Superior temporal gyrus (tissue), 1 donor: Measurements from ENCODE around the gene CST7.

ENCODE experiments used
- DNase-seq: peaks from one replicate; pipeline ENCODE4 v3.0.0-alpha.2; 2016; ENCODE audit errors: extremely low spot score

The CST7 gene

DNA sequence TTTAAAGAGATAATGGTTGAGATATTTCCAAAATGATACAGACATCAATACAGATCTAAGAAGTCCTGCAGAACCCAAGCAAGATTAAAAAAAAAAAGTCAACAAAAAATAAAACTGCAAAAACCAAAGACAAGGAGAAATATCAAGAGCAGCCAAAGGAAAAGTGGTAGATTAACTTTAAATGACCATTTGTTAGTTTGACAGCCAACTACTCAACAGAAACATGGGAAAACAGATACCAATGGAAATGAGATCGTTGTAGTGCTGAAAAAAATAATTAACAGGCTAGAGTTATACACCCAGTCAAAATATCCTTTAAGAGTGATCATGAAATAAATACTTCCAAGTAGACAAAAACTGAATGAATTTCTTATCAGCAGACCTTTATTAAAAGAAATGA, 53.9 kb downstream of the CST7 start:
- no peak for DNase-seq

- no peak for DNase-seq
Observed at GRCh38 chr20:25005220-25005619, 56.2 kb downstream of the CST7 start.

DNA sequence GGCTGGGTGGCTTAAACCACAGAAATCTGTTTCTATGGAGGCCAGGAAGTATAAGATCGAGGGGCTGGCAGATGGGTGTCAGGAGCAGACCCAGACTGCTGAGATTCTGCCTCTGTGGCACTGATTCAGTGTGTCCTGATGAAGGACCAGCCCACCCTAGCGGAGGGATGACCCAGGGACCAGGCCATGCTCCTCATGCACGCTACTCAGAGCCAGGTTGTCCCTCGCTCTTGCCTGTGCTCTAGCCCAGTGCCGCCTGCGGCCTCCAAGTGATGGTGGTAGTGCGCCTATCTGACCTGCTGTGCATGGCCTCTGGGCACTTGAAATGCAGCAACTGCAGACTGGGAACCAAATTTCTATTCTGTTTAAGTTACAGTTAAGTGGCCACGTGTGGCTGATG, 56.6 kb downstream of the CST7 start:
- no peak for DNase-seq

DNA sequence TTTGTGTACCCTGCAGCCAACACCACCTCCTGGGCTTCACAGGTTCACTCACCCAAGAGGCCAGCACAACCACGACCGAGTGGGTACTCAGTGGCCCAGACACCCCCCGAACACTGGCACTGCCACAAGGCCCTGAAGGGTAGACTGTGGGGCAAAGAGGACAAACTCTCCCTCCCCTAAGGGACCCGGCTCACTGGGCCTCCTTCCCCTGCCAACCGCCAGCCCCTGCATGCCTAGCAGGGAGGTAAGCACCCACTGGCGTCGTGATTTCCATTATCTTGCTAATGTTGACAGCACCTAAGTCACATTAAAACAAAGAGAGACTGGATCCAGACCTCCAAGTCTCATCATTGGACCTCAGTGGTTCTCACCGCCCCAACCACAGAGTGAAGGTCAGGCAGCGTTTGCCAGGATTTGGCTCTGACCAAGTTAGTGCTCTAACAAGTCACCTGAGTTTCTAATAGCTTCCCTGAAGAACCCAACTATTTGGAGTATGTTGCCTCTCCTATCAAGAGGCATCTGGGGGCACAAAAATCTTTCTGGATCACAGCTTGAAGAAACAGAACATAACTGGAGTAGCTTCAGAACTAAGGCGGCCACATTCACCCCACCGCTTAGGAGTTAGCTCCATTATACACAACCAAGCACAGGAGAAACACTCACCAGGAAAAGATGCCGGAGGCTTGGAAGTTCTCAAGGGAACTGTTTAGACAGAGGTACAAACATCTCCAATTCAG, 57.5 kb downstream of the CST7 start:
- no peak for DNase-seq

GRCh38 chr20:25007491-25008305, 58.6 kb downstream of the CST7 start:
- no peak for DNase-seq

DNA sequence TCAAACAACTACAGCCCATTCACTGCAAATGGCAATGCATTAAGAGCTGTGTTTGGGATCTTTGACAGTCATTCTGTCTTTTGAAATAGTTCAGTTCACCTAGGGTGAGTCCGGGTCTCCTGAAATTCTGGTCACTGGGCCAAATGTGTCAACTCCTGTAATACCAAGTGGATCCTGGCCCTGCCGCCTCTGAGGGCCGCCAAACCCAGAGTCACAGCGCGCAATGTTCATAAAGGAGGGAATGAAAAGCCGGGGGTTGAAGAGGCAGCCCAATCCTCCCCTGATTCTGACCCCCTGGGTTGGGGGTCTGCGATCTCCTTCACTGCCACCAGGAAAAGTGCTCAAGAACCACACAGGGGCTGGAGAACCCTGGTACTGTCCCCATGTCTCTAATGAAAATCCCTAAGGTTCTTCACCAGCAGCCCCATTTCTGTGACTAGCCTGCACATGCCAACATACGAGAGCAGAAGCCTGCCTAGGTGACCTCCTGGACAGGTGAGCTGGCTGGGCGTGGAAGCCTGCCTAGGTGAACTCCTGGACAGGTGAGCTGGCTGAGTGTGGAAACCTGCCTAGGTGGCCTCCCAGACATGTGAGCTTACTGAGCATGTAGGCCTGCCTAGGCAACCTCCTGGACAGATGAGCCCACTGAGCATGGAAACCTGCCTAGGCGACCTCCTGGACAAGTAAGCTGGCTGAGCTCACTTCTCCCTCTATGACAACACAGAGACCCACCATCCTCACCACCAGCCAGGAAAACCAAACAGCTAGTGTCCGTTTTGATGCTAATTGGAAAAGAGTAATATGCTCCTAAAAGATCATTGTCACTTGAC, 59.5 kb downstream of the CST7 start:
- DNase-seq: no peak
